Measurements from ENCODE around the gene HABP2.

GRCh38 chr10:113563306-113564088 is 10.6 kb downstream of the HABP2 start:
- TF ChIP-seq, protein P1, sequence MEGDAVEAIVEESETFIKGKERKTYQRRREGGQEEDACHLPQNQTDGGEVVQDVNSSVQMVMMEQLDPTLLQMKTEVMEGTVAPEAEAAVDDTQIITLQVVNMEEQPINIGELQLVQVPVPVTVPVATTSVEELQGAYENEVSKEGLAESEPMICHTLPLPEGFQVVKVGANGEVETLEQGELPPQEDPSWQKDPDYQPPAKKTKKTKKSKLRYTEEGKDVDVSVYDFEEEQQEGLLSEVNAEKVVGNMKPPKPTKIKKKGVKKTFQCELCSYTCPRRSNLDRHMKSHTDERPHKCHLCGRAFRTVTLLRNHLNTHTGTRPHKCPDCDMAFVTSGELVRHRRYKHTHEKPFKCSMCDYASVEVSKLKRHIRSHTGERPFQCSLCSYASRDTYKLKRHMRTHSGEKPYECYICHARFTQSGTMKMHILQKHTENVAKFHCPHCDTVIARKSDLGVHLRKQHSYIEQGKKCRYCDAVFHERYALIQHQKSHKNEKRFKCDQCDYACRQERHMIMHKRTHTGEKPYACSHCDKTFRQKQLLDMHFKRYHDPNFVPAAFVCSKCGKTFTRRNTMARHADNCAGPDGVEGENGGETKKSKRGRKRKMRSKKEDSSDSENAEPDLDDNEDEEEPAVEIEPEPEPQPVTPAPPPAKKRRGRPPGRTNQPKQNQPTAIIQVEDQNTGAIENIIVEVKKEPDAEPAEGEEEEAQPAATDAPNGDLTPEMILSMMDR (IDR thresholded peaks at IDR 0.05), result peak; percentile 91 to 100 (median 98)
- no peak for TF ChIP-seq POLR2A (IDR thresholded peaks at IDR 0.05)
